HG02571 (cell line): ENCODE measurements around the gene FRMD8.
"Not testable (repeated sequence)": the region's sequence is repeated elsewhere in the genome, so short reads cannot be mapped to it uniquely, and the experiment has no call there.

Experiments used
- ATAC-seq: cut with Tn5 transposase; IDR thresholded peaks from one replicate; pipeline ENCODE4 v1.9.1; 2021; ENCODE audit warnings: mild to moderate bottlenecking, moderate library complexity; ENCODE audit not compliant: unreplicated experiment

Gene FRMD8

DNA sequence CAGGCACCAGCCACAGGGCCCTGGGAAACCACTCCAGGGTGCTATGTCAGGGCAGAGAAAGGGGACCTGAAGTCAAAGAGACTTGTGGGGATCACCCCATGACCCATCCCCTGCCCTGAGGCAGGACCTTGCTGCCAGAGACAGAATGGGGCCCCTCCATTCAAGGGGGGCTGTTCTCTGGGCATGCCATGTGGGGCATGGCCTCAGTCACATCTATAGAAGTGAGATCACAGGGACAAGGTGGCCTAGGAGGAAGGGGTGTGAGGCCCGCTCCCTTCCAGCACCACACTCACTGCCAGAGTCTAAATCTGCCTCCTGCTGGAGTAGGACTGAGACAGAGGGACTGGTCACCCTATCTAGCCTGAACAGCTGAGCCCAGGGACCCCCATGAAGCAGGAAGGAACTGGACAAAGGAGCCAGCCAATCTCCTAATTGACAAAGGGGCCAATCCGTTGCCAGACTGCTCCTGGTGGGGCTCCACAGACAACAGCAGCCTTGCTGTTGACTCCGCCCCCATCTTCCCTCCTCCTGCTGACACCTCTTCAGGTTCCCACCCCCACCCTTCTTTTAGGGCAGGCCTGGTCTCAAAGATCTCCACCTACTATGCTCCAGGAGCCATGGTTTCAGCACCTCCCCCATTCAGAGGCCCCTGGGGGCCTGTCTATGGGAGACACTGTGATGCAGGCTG, 62.1 kb downstream of the FRMD8 start:
- ATAC-seq, result no peak

GRCh38 chr11:65451301-65451700, 64.9 kb downstream of the FRMD8 start:
- ATAC-seq, result not testable (repeated sequence)

DNA sequence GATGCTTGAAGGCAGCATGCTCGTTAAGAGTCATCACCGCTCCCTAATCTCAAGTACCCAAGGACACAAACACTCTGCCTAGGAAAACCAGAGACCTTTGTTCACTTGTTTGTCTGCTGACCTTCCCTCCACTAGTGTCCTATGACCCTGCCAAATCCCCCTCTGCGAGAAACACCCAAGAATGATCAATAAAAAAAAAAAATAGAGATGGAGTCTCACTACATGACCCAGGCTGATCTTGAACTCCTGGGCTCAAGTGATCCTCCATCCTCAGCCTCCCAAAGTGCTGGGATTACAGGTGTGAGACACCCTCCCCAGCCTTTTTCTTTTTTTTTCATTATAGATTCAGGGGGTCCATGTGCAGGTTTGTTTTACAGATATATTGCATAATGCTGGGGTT, 65.8 kb downstream of the FRMD8 start:
- not testable (repeated sequence) for ATAC-seq

DNA sequence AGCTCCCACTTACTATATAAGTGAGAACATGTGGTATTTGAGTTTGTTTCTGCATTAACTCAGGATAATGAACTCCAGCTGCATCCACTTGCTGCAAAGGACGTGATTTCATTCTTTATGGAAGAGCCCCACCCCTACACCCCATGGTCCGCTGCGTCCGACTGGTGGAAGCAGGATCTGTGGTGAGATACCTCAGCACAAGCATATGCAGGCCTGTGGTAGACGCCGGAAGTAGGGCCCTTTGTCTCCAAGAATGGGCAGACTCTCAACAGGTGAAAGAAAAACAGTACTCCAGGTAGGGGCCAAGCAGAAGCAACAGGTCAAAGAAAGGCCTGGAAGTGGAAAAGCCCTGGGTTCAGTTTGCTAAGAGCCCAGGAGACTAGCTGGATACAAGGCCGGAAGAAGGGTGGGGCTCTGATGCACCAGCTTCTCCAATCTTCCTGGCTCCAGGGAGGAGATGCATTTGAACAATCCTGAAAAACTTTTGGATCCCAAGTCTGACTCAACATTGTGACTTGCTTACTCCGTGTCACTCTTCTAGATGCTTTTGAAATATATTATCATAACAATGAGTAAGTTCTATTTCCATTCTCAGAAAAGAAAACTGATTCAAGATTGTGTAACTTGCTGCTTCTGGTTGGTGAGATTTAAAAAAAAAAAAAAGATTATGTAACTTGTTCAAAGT, 66.5 kb downstream of the FRMD8 start:
- ATAC-seq, result no peak

DNA sequence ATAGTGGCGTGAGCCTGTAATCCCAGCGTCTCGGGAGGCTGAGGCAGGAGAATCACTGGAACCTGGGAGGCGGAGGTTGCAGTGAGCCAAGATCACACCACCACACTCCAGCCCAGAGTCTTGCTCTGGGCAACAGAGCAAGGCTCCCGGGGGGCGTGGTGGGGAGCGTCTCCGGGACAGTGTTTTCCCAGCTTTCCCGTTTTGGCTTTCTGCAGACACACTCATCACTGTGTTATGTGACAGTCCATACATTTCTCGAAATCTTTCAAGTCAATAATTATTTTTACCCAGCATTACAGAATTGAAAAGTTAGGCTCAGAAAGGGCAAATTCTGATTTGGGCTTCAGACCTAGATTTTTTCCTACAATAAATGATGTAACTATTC, 67.9 kb downstream of the FRMD8 start:
- ATAC-seq, result no peak

GRCh38 chr11:65454696-65455456, 68.4 kb downstream of the FRMD8 start:
- ATAC-seq, result peak; percentile 88

GRCh38 chr11:65456418-65456817, 70.0 kb downstream of the FRMD8 start:
- ATAC-seq, result no peak

DNA sequence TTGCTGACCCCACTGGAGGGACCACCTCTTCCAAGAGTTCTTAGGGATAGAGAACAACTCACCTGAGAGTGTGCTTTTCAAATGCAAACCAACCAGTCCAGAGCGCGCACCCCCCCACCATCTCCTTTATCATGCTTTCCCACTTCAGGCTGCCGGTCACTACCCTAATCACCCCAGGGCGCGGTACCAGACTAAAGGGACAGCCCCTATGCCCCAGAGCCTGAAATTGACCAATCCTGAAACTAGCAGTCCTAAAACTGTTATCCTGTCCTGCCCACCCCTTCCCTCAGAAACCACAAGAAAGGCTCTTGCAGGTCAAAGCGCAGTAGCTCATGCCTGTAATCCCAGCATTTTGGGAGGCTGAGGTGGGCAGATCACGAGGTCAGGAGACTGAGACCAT, 73.1 kb downstream of the FRMD8 start:
- ATAC-seq, result no peak
